OCI-LY1 (cell line): ENCODE data around the gene MX2.

Experiments used
- H2AFZ ChIP-seq: fragments of 200-600 bp; sonication (generic), shearing (Covaris generic); 2 replicates; pipeline ENCODE4 v1.6.0; 2014; ENCODE audit warnings: antibody characterized with exemption, mild to moderate bottlenecking, low read length
- H3F3A ChIP-seq: fragments of 200-600 bp; sonication (generic), shearing (Covaris generic); 2 replicates; pipeline ENCODE4 v1.6.0; 2014; ENCODE audit warnings: mild to moderate bottlenecking, antibody characterized with exemption, low read length, moderate library complexity; ENCODE audit not compliant: insufficient read depth
- H3K27ac ChIP-seq: fragments of 200-600 bp; sonication (generic); 2 replicates; pipeline ENCODE4 v1.5.1; 2014; ENCODE audit warnings: low read length, mixed run types, mild to moderate bottlenecking, low read depth; ENCODE audit not compliant: poor library complexity, severe bottlenecking
- H3K27me3 ChIP-seq: fragments of 200-600 bp; sonication (generic); 2 replicates; pipeline ENCODE4 v1.6.0; 2014; ENCODE audit warnings: antibody characterized with exemption, mild to moderate bottlenecking, low read length, moderate library complexity; ENCODE audit not compliant: insufficient read depth
- H3K36me3 ChIP-seq: fragments of 200-600 bp; sonication (generic); 2 replicates; pipeline ENCODE4 v1.6.1; 2014; ENCODE audit warnings: mild to moderate bottlenecking, antibody characterized with exemption, low read length, moderate library complexity, mixed read lengths; ENCODE audit not compliant: insufficient read depth
- H3K4me1 ChIP-seq: fragments of 200-600 bp; sonication (generic); 2 replicates; pipeline ENCODE4 v1.5.1; 2014; ENCODE audit warnings: mild to moderate bottlenecking, low read length, moderate library complexity; ENCODE audit not compliant: insufficient read depth, severe bottlenecking
- H3K4me2 ChIP-seq: fragments of 200-600 bp; sonication (generic), shearing (Covaris generic); 2 replicates; pipeline ENCODE4 v1.6.1; 2014; ENCODE audit warnings: low read length
- H3K4me3 ChIP-seq: fragments of 200-600 bp; sonication (generic); 2 replicates; pipeline ENCODE4 v1.5.1; 2014; ENCODE audit warnings: low read length, low read depth, mild to moderate bottlenecking, mixed read lengths; ENCODE audit not compliant: poor library complexity, severe bottlenecking
- H3K79me2 ChIP-seq: fragments of 200-600 bp; shearing (Covaris generic); 2 replicates; pipeline ENCODE4 v1.6.1; 2016; ENCODE audit warnings: mixed run types, low read length, mixed read lengths; ENCODE audit not compliant: insufficient read depth
- H3K9ac ChIP-seq: fragments of 200-600 bp; sonication (generic), shearing (Covaris generic); 2 replicates; pipeline ENCODE4 v1.6.1; 2014; ENCODE audit warnings: mild to moderate bottlenecking, low read length, mixed read lengths
- H3K9me2 ChIP-seq: fragments of 200-600 bp; sonication (generic), shearing (Covaris generic); 2 replicates; pipeline ENCODE4 v1.6.1; 2014; ENCODE audit warnings: low read depth, mild to moderate bottlenecking, low read length, mixed read lengths
- H3K9me3 ChIP-seq: fragments of 200-600 bp; shearing (Covaris generic); 2 replicates; pipeline ENCODE4 v1.6.1; 2014; ENCODE audit warnings: low read length, mixed read lengths
- H4K20me1 ChIP-seq: fragments of 200-600 bp; sonication (generic), shearing (Covaris generic); 2 replicates; pipeline ENCODE4 v1.6.0; 2016; ENCODE audit warnings: mild to moderate bottlenecking, low read length; ENCODE audit not compliant: insufficient read depth
- CTCF ChIP-seq: fragments of 200-600 bp; sonication (generic), shearing (Covaris generic); IDR thresholded peaks from 2 replicates; pipeline ENCODE4 v1.5.1; 2017; ENCODE audit warnings: mild to moderate bottlenecking, antibody characterized with exemption, low read length, moderate library complexity, mixed read lengths
- EZH2 ChIP-seq: fragments of 200-600 bp; sonication (generic), shearing (Covaris generic); IDR thresholded peaks from 2 replicates; pipeline ENCODE4 v1.8.0; 2017; ENCODE audit warnings: borderline replicate concordance, mixed run types, mild to moderate bottlenecking, antibody characterized with exemption, low read length, moderate library complexity, mixed read lengths

Gene MX2

GRCh38 chr21:41398251-41398650 lies 36.4 kb downstream of the MX2 start:
- Histone ChIP-seq H3K9me2 (no peaks in the 10 kb centered on the region), H3K4me2 (no peak overlapping the region), H3K27ac (no peak overlapping the region), H3K79me2 (no peaks in the 10 kb centered on the region), H3K27me3 (no peaks in the 10 kb centered on the region), H2AFZ (no peak overlapping the region), H3K4me1 (no peaks in the 10 kb centered on the region), H3K9me3 (no peaks in the 10 kb centered on the region), H3F3A (no peaks in the 10 kb centered on the region), H3K4me3 (no peak overlapping the region), H3K36me3 (peaks cover 87% of the 10 kb centered on the region), H4K20me1 (no peaks in the 10 kb centered on the region), H3K9ac (no peak overlapping the region)
- TF ChIP-seq EZH2 (no peak), CTCF (no peak)

DNA sequence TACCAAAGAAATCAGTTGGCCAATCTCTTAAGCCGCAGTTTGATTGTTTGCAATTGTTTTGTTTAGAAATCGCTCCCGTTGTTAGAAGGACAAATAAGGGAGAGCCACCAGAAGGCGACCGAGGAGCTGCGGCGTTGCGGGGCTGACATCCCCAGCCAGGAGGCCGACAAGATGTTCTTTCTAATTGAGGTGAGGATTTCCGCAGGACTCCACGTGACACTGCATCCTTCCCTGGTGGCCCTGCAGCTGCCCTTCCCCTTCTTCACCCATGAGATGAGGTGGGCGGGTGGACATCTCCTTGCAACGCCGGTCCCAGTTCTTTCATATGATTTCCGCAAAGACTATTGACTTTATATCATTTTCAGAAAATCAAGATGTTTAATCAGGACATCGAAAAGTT lies 37.0 kb downstream of the MX2 start:
- Histone ChIP-seq H3K4me3 (no peak overlapping the region), H3K4me1 (no peaks in the 10 kb centered on the region), H3F3A (no peaks in the 10 kb centered on the region), H3K9me3 (no peaks in the 10 kb centered on the region), H2AFZ (no peak overlapping the region), H3K4me2 (no peak overlapping the region), H3K27ac (no peak overlapping the region), H4K20me1 (no peaks in the 10 kb centered on the region), H3K9me2 (no peaks in the 10 kb centered on the region), H3K79me2 (no peaks in the 10 kb centered on the region), H3K9ac (no peak overlapping the region), H3K36me3 (peaks cover 88% of the 10 kb centered on the region), H3K27me3 (no peaks in the 10 kb centered on the region)
- TF ChIP-seq CTCF (no peak), EZH2 (no peak)

GRCh38 chr21:41399246-41399800 lies 37.5 kb downstream of the MX2 start:
- Histone ChIP-seq H2AFZ (no peak overlapping the region), H3K9ac (no peak overlapping the region), H3K27me3 (no peaks in the 10 kb centered on the region), H3K36me3 (peaks cover 92% of the 10 kb centered on the region), H3K79me2 (no peaks in the 10 kb centered on the region), H3K4me3 (no peak overlapping the region), H3F3A (no peaks in the 10 kb centered on the region), H3K4me2 (no peak overlapping the region), H3K9me2 (no peaks in the 10 kb centered on the region), H3K4me1 (no peaks in the 10 kb centered on the region), H4K20me1 (no peaks in the 10 kb centered on the region), H3K27ac (no peak overlapping the region), H3K9me3 (no peaks in the 10 kb centered on the region)
- no peak for TF ChIP-seq EZH2
- no peak for TF ChIP-seq CTCF
